CD14-positive monocyte (primary cell): ENCODE results near the gene LAMB1. TPM values are rescaled to one million over a fixed set of nuclear protein-coding genes. Genes with fewer than 3 reads are reported as not detected.

Experiments used
- DNase-seq, 3 donors: peaks; one replicate each; pipeline ENCODE4 v3.0.0-alpha.2; 2011 to 2022
- H2AFZ ChIP-seq: 2 replicates; pipeline ENCODE4 v1.6.0; 2012; ENCODE audit warnings: mild to moderate bottlenecking, low read depth, low read length, inconsistent platforms; ENCODE audit not compliant: insufficient read depth, poor library complexity, severe bottlenecking
- H3K27ac ChIP-seq, 2 donors: 1 replicate in 1 of 2; 2 replicates in 1 of 2; pipeline ENCODE4 v1.5.1; 2012 to 2013; ENCODE audit warnings: low read length in 2 of 2, control low read depth in 1 of 2, inconsistent platforms in 1 of 2, low read depth in 1 of 2, mild to moderate bottlenecking in 1 of 2
- H3K27me3 ChIP-seq, 2 donors: one replicate each; pipeline versions ENCODE4 v1.6.0 to v1.6.1; 2011 to 2013; ENCODE audit warnings: low read length in 2 of 2; ENCODE audit not compliant: control insufficient read depth in 2 of 2, insufficient read depth in 2 of 2
- H3K36me3 ChIP-seq, 2 donors: replicated peaks in 1 of 2; 1 replicate in 1 of 2; 2 replicates in 1 of 2; pipeline versions ENCODE4 v1.5.1 to v1.6.1; 2012 to 2013; ENCODE audit warnings: low read length in 2 of 2, control low read depth in 1 of 2, inconsistent platforms in 1 of 2, mild to moderate bottlenecking in 1 of 2; ENCODE audit not compliant: insufficient read depth in 2 of 2, control insufficient read depth in 1 of 2
- H3K4me1 ChIP-seq, 2 donors: 1 replicate in 1 of 2; 2 replicates in 1 of 2; pipeline versions ENCODE4 v1.5.1 to v1.6.1; 2012 to 2013; ENCODE audit warnings: low read length in 2 of 2, control low read depth in 1 of 2, inconsistent platforms in 1 of 2, mild to moderate bottlenecking in 1 of 2, moderate library complexity in 1 of 2; ENCODE audit not compliant: insufficient read depth in 2 of 2, control insufficient read depth in 1 of 2
- H3K4me2 ChIP-seq: replicated peaks from 2 replicates; pipeline ENCODE3; 2012; ENCODE audit warnings: low read length, moderate library complexity, mild to moderate bottlenecking; ENCODE audit not compliant: poor library complexity, severe bottlenecking; ENCODE audit errors: extremely low read depth
- H3K4me3 ChIP-seq, 3 experiments: fragments of 200-600 bp in 1 of 3; sonication (generic) in 1 of 3; replicated peaks in 1 of 3; 1 replicate in 2 of 3; 2 replicates in 1 of 3; pipeline ENCODE4 v1.5.1; 2011 to 2013; ENCODE audit warnings: low read length in 3 of 3, mild to moderate bottlenecking in 3 of 3, control low read depth in 2 of 3, low read depth in 2 of 3, inconsistent platforms in 1 of 3, moderate library complexity in 1 of 3
- H3K79me2 ChIP-seq: 2 replicates; pipeline ENCODE4 v1.6.0; 2012; ENCODE audit warnings: mild to moderate bottlenecking, control low read depth, inconsistent platforms, low read length, moderate library complexity; ENCODE audit not compliant: insufficient read depth
- H3K9ac ChIP-seq: 2 replicates; pipeline ENCODE4 v1.6.0; 2017; ENCODE audit warnings: low read length, mild to moderate bottlenecking; ENCODE audit not compliant: insufficient read depth, poor library complexity, severe bottlenecking
- H3K9me3 ChIP-seq, 2 donors: replicated peaks in 1 of 2; 1 replicate in 1 of 2; 2 replicates in 1 of 2; pipeline versions ENCODE4 v1.5.1 to v1.6.1; 2012 to 2013; ENCODE audit warnings: low read length in 2 of 2, control low read depth in 1 of 2; ENCODE audit not compliant: control insufficient read depth in 1 of 2, insufficient read depth in 1 of 2
- H4K20me1 ChIP-seq: 2 replicates; pipeline ENCODE4 v1.6.0; 2012; ENCODE audit warnings: mild to moderate bottlenecking, low read length, control low read depth, moderate library complexity; ENCODE audit not compliant: insufficient read depth
- H3K27ac Mint-ChIP-seq, 7 donors: one replicate each; pipeline ENCODE4 v1.8.0; 2020; ENCODE audit warnings: mild to moderate bottlenecking in 7 of 7, mixed read lengths in 7 of 7, moderate library complexity in 6 of 7, inconsistent platforms in 2 of 7
- H3K27me3 Mint-ChIP-seq, 3 donors: one replicate each; pipeline ENCODE4 v1.8.0; 2021 to 2022; ENCODE audit warnings: low read depth in 3 of 3, mild to moderate bottlenecking in 3 of 3, mixed read lengths in 3 of 3, moderate library complexity in 3 of 3, inconsistent platforms in 1 of 3
- H3K36me3 Mint-ChIP-seq, 2 donors: one replicate each; pipeline ENCODE4 v1.8.0; 2020; ENCODE audit warnings: mixed read lengths in 2 of 2, inconsistent platforms in 1 of 2, mild to moderate bottlenecking in 1 of 2
- H3K4me1 Mint-ChIP-seq: one replicate; pipeline ENCODE4 v1.8.0; 2020; ENCODE audit warnings: mild to moderate bottlenecking, mixed read lengths
- H3K4me3 Mint-ChIP-seq, 2 donors: one replicate each; pipeline ENCODE4 v1.8.0; 2020; ENCODE audit warnings: mild to moderate bottlenecking in 2 of 2, mixed read lengths in 2 of 2, moderate library complexity in 1 of 2
- H3K9me3 Mint-ChIP-seq, 7 donors: one replicate each; pipeline ENCODE4 v1.8.0; 2020 to 2022; ENCODE audit warnings: mixed read lengths in 7 of 7, mild to moderate bottlenecking in 6 of 7, moderate library complexity in 6 of 7, inconsistent platforms in 2 of 7
- WGBS: methylation state at CpG from one replicate; pipeline ENCODE4 v1.1.5; 2013; ENCODE audit warnings: missing lambda C conversion rate; ENCODE audit not compliant: insufficient coverage; 5-methylcytosine and 5-hydroxymethylcytosine counted together
- intact Hi-C, 2 donors: fragments of 100-400 bp; cut with micrococcal nuclease; formaldehyde crosslinking; loops; one replicate each; pipeline versions ENCODE4 v1.15.0 to v1.15.1; 2023
- polyA plus RNA-seq, 3 donors: library from polyadenylated mRNA; depleted of rRNA in 1 of 3; unstranded in 2 of 3; stranded (reverse) in 1 of 3; fragments of 300-500 nt in 2 of 3; fragments of >200 nt in 1 of 3; fragmentation: Illumina TruSeq in 2 of 3; gene quantifications; 1 replicate in 2 of 3; 2 replicates in 1 of 3; pipeline ENCODE4 v1.2.3, GENCODE V29; 2012 to 2021
- TF ChIP-seq, protein P1 (sequence below): fragments of 200-600 bp; IDR thresholded peaks from one replicate; pipeline ENCODE4 v1.8.0; 2022; ENCODE audit warnings: antibody characterized with exemption, mild to moderate bottlenecking

Gene LAMB1
- polyA plus RNA-seq, 3 donors, result 0.42 TPM; not detected in 2

DNA sequence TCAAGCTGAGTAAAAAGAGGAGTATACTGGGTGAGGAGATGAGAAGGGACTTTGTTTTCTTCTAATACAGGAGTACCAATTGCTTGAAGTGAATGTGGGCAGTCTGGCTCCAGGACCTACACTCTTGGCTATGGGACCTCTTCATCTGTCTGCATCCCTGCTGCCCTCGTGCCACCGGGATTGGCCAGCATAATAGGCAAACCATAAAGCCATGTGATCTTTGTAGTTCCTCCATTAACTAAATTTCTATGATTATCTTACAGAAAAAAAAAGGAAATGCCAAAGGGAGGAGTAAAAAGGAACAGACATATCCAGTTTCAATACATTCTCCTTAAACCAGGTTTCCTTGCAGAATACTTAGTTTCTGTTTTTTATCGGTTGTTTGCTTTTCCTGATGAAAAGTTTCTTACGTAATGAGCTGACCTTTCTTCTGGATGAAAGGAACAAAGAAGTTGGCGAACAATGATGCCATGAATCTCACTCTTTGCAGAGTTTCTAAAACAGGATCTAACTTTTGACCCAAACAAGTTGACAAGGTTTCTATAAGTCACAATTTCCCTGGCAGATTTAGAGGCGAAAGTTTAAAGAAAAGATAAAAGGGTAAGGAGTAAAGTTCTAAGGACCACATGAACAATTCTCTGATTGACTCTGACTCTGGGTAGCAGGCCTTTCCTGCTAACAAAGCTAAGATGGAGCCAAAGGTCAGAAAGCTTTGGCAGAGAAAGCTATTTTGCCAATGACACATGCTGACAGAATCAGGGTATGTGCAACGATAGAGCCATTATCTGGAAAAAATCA, 54.1 kb downstream of the LAMB1 start:
- intact Hi-C loops, result no loop called here
- no peak for DNase-seq

DNA sequence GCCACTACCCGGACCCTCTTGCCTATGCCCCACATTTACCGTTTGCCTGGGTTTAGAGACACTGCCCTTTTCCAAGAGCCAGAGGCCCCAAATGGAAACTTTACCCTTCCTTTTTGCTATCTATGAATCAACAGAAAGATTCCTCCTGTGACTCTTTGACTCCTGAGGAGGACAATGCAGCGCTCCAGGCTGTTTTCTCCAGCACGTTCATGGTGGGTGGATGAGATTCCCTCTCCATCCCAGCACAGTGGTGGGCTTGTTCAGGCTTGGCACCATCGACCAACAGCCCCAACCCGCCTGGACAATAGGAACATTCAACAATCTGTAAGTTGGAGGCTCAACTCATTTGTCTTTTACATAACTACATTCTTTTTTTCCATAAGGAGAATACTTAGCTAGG, 56.1 kb downstream of the LAMB1 start:
- TF ChIP-seq, protein P1, sequence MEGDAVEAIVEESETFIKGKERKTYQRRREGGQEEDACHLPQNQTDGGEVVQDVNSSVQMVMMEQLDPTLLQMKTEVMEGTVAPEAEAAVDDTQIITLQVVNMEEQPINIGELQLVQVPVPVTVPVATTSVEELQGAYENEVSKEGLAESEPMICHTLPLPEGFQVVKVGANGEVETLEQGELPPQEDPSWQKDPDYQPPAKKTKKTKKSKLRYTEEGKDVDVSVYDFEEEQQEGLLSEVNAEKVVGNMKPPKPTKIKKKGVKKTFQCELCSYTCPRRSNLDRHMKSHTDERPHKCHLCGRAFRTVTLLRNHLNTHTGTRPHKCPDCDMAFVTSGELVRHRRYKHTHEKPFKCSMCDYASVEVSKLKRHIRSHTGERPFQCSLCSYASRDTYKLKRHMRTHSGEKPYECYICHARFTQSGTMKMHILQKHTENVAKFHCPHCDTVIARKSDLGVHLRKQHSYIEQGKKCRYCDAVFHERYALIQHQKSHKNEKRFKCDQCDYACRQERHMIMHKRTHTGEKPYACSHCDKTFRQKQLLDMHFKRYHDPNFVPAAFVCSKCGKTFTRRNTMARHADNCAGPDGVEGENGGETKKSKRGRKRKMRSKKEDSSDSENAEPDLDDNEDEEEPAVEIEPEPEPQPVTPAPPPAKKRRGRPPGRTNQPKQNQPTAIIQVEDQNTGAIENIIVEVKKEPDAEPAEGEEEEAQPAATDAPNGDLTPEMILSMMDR, result no peak
- no peak for DNase-seq
- no peaks in the 10 kb centered on the region for H3K36me3 ChIP-seq
- H3K9ac ChIP-seq, result no peak overlapping the region
- no peaks in the 10 kb centered on the region for H3K4me1 ChIP-seq
- no peak overlapping the region for H3K4me3 ChIP-seq
- Mint-ChIP-seq H3K27ac (peak overlapping the region in 1 of 7 donors; percentile 36), H3K27me3 (peaks cover 2% of the 10 kb centered on the region in 3 donors), H3K36me3 (no peaks in the 10 kb centered on the region), H3K4me1 (no peaks in the 10 kb centered on the region), H3K9me3 (peaks cover 0 to 1% (median 0%) of the 10 kb centered on the region in 7 donors), H3K4me3 (no peak overlapping the region)
- no peak overlapping the region for H2AFZ ChIP-seq
- no CpG with 5 or more reads among the region's 6 CpGs for WGBS
- intact Hi-C loops, result no loop called here
- H3K27ac ChIP-seq, result no peak overlapping the region
- H3K79me2 ChIP-seq, result no peaks in the 10 kb centered on the region
- no peak overlapping the region for H3K4me2 ChIP-seq
- no peaks in the 10 kb centered on the region for H4K20me1 ChIP-seq
- H3K9me3 ChIP-seq, result no peaks in the 10 kb centered on the region
- H3K27me3 ChIP-seq, result no peaks in the 10 kb centered on the region

More for the DNA sequence above, 54.1 kb downstream of the LAMB1 start:
- Mint-ChIP-seq H3K27me3 (peaks cover 2% of the 10 kb centered on the region in 3 donors), H3K4me1 (no peaks in the 10 kb centered on the region), H3K36me3 (no peaks in the 10 kb centered on the region), H3K9me3 (peaks cover 0 to 1% (median 0%) of the 10 kb centered on the region in 7 donors), H3K4me3 (no peak overlapping the region), H3K27ac (no peak overlapping the region)
- Histone ChIP-seq H3K9ac (no peak overlapping the region), H2AFZ (no peak overlapping the region), H4K20me1 (no peaks in the 10 kb centered on the region), H3K9me3 (no peaks in the 10 kb centered on the region), H3K36me3 (no peaks in the 10 kb centered on the region), H3K4me3 (no peak overlapping the region), H3K4me2 (no peak overlapping the region), H3K27me3 (no peaks in the 10 kb centered on the region), H3K79me2 (no peaks in the 10 kb centered on the region), H3K27ac (no peak overlapping the region), H3K4me1 (no peaks in the 10 kb centered on the region)
- 62% methylated on average over 3 of the region's 7 CpGs for WGBS
- TF ChIP-seq, protein P1, result no peak
